Kidney epithelial cell (primary cell): ENCODE results near the gene PPM1M. TPM values are rescaled to one million over a fixed set of nuclear protein-coding genes. Genes with fewer than 3 reads are reported as not detected.
A peak's percentile ranks its signal among the peaks of the same experiment; 100 is the strongest.

Source experiments
- DNase-seq: peaks from one replicate; pipeline ENCODE4 v3.0.0-alpha.2; 2010; ENCODE audit warnings: low read depth
- H3K27me3 ChIP-seq: 2 replicates; pipeline ENCODE4 v1.6.0; 2011; ENCODE audit warnings: low read length; ENCODE audit not compliant: control insufficient read depth, insufficient read depth
- H3K36me3 ChIP-seq: 2 replicates; pipeline ENCODE4 v1.5.1; 2011; ENCODE audit warnings: low read length; ENCODE audit not compliant: control insufficient read depth, insufficient read depth
- H3K4me3 ChIP-seq: 2 replicates; pipeline ENCODE4 v1.5.1; 2011; ENCODE audit warnings: low read depth, mild to moderate bottlenecking, control low read depth, low read length
- total RNA-seq: library from RNA; depleted of rRNA; stranded (reverse); fragments of >200 nt; gene quantifications from 2 replicates; pipeline ENCODE4 v1.2.3, GENCODE V29; 2015
- TF ChIP-seq, protein P1 (sequence below): IDR thresholded peaks from 2 replicates; pipeline ENCODE4 v1.5.1; 2011; ENCODE audit warnings: mild to moderate bottlenecking, moderate library complexity, low read length, control low read depth, inconsistent platforms; ENCODE audit not compliant: insufficient read depth, poor library complexity, severe bottlenecking

Gene PPM1M
- total RNA-seq, 1 donor from 2014 or later, result 6.1 TPM

DNA sequence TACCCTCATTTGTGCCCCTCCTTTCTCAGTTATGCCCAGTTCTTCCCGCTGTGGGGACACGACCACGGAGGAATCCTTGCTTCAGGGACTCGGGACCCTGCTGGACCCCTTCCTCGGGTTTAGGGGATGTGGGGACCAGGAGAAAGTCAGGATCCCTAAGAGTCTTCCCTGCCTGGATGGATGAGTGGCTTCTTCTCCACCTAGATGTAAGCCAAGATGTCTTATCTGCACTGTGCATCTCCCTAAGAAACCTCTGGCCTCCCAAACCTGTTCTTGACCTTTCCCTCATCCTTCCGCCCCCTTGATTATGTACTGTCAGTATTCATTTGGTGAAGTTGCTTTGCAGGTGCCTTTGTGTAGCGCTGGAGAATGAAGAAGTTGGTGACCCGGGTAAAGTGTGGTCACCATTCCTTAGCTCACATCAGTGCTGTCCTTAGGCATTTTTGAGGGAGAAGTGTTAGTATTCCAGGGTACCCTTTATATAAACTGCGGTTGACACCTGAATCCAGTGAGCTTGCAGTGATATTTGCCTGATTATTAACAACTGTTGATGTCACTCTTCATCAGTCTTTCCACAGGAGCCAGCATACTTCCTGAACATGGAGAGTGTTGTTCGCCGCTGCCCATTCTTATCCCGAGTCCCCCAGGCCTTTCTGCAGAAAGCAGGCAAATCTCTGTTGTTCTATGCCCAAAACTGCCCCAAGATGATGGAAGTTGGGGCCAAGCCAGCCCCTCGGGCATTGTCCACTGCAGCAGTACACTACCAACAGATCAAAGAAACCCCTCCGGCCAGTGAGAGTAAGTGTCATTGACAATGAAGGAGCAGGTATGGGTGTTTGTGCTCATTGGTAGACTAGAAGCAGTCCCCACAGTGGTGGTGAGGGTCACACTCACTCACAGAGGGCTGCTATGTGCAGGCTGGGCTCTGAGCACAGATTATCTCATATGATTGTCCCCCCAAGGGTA is 46.6 kb upstream of the PPM1M start:
- Histone ChIP-seq H3K27me3 (no peaks in the 10 kb centered on the region), H3K4me3 (peak overlapping the region; percentile 68), H3K36me3 (peaks cover 3% of the 10 kb centered on the region)
- TF ChIP-seq, protein P1, sequence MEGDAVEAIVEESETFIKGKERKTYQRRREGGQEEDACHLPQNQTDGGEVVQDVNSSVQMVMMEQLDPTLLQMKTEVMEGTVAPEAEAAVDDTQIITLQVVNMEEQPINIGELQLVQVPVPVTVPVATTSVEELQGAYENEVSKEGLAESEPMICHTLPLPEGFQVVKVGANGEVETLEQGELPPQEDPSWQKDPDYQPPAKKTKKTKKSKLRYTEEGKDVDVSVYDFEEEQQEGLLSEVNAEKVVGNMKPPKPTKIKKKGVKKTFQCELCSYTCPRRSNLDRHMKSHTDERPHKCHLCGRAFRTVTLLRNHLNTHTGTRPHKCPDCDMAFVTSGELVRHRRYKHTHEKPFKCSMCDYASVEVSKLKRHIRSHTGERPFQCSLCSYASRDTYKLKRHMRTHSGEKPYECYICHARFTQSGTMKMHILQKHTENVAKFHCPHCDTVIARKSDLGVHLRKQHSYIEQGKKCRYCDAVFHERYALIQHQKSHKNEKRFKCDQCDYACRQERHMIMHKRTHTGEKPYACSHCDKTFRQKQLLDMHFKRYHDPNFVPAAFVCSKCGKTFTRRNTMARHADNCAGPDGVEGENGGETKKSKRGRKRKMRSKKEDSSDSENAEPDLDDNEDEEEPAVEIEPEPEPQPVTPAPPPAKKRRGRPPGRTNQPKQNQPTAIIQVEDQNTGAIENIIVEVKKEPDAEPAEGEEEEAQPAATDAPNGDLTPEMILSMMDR, result no peak
- DNase-seq, result no peak

DNA sequence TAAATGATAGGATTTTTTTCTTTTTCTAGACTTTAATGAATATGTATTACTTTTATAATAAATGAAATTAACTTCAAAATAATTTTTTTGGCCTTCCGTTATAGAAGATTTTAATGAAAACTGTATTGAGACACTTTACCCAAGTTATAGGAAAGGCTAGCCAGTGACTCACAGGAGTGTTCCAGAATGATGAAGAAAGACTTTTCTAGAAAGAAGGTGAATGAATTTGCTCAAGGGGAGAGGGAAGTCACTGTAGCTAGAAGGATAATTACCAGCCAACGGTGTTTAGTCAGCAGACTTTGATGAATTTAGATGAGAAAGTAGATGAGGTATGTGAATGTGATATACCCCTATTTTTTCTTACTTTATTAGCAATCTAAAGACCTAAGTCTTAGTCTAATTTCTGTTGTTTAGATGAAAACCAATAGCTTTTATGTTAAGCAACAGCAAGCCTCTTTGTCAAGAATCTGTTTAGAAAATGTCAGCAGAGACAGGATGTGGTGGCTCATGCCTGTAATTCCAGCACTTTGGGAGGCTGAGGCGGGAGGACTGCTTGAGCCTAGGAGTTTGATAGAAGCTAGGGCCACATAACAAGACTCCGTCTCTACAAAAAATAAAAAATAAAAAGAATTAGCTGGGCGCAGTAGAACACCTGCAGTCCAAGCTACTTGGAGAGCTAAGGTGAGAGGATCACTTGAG is 44.4 kb upstream of the PPM1M start:
- TF ChIP-seq, protein P1, result no peak
- H3K4me3 ChIP-seq, result no peak overlapping the region
- peaks cover 3% of the 10 kb centered on the region for H3K36me3 ChIP-seq
- no peaks in the 10 kb centered on the region for H3K27me3 ChIP-seq
- no peak for DNase-seq

DNA sequence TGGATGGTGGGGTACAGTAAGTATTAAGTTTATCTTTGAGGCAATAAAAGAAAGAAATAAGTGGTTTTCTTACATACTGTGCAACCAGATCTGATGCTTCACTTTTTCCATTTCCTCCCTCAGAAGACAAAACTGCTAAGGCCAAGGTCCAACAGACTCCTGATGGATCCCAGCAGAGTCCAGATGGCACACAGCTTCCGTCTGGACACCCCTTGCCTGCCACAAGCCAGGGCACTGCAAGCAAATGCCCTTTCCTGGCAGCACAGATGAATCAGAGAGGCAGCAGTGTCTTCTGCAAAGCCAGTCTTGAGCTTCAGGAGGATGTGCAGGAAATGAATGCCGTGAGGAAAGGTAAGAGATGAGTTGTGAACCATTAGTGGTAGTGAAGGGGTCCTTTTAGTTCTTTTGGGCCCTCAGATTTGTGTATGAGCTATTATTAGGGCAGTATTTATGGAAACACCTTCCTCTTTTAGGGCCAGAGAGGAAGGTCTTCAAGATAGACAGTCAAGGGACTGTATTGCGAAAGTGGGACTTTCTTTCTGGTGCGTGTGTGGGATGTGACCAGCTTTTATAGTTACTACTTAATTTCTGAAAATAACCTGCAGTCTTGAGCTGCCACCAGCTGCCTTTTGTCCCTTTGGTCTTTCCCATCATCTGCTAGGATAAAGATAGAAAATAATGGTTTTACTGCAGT is 43.0 kb upstream of the PPM1M start:
- no peak for DNase-seq
- no peaks in the 10 kb centered on the region for H3K27me3 ChIP-seq
- peaks cover 3% of the 10 kb centered on the region for H3K36me3 ChIP-seq
- TF ChIP-seq, protein P1, result no peak
- H3K4me3 ChIP-seq, result no peak overlapping the region

DNA sequence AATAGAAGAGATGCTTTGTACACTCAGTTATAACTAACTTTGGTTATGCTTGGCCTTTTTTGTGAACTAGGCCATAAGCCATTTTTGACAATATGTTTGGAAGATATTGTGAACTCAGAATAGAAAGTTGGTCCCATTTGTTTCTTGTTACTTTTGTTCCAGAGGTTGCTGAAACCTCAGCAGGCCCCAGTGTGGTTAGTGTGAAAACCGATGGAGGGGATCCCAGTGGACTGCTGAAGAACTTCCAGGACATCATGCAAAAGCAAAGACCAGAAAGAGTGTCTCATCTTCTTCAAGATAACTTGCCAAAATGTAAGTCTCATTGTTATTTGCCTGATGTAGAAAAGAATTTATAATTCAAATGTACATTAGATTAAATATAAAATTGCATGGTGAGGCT is 41.9 kb upstream of the PPM1M start:
- no peak overlapping the region for H3K4me3 ChIP-seq
- peaks cover 3% of the 10 kb centered on the region for H3K36me3 ChIP-seq
- TF ChIP-seq, protein P1, result no peak
- no peak for DNase-seq
- H3K27me3 ChIP-seq, result no peaks in the 10 kb centered on the region

DNA sequence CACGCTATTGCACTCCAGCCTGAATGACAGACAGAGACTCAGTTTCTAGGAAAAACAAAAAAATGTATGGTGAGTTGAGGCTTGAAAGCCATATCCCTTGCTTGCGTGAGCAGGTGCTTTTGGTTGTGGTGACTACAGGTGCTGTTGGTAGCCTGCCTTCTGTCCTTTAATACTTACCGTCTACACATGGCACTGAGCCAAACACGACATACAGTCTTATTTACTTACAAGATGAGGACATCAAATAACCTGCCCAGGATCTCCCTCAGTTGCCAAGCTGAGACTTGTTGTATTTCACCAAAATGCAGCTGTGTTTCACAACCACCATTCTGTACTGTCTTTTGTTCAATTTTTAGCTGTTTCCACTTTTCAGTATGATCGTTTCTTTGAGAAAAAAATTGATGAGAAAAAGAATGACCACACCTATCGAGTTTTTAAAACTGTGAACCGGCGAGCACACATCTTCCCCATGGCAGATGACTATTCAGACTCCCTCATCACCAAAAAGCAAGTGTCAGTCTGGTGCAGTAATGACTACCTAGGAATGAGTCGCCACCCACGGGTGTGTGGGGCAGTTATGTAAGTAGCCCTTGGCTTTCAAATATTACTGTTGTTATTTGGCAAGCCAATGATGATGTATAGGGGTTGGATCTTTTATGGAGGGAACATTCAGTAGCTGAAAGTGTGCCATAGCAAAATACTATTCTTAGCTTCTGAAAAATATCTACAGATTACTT is 41.1 kb upstream of the PPM1M start:
- Histone ChIP-seq H3K4me3 (no peak overlapping the region), H3K27me3 (no peaks in the 10 kb centered on the region), H3K36me3 (peaks cover 3% of the 10 kb centered on the region)
- no peak for DNase-seq
- TF ChIP-seq, protein P1, result no peak
